Jurkat, Clone E6-1 (cell line): ENCODE measurements around the gene CEP164.

ENCODE experiments used
- DNase-seq: peaks from one replicate; pipeline ENCODE4 v3.0.0-alpha.2; 2011; ENCODE audit warnings: low read depth, low spot score
- H3K4me3 ChIP-seq: 2 replicates; pipeline ENCODE4 v1.5.1; 2011; ENCODE audit warnings: mild to moderate bottlenecking, low read length, control low read depth, moderate library complexity

The CEP164 gene

GRCh38 chr11:117345039-117345438, 17.4 kb downstream of the CEP164 start:
- DNase-seq = no peak
- H3K4me3 ChIP-seq = no peak overlapping the region

- no peak overlapping the region for H3K4me3 ChIP-seq
- no peak for DNase-seq
Measured at GRCh38 chr11:117354550-117354949, 26.9 kb downstream of the CEP164 start.

DNA sequence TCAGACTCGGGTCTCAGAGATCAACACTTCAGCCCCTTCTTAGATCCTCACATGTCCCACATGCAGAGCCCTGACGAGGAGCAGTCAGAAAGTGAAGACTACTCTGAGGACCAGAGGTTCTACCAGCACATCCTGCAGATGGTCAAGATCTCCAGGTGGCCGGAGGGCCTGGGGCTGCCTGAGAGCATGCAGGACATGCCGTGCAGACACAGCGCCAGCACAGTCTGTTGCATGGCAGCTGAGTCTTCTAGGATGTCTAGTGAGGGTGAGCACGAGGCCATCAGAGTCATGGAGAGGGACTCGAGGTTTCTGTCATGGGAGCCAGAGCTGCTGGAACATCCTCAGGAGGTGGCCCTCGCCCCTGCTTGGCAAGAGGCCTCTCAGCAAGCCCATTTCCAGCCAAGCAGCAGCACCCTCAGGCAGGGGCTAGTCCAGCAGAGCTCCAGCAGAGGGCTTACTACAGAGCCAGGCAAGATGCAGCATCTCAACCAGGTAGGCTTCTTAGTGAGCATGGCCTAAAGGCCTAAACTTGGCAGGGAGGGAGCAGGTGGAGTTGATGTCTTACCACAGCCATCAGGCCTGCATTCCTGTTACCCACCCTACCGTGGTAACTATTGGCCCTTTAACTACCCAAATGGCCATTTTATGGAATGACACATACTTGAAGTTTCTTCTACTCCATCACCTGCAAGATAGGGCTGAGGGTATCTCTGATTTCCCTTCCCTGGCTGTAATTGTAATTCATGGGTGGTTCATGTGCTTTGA, 28.7 kb downstream of the CEP164 start:
- no peak overlapping the region for H3K4me3 ChIP-seq
- DNase-seq = no peak

DNA sequence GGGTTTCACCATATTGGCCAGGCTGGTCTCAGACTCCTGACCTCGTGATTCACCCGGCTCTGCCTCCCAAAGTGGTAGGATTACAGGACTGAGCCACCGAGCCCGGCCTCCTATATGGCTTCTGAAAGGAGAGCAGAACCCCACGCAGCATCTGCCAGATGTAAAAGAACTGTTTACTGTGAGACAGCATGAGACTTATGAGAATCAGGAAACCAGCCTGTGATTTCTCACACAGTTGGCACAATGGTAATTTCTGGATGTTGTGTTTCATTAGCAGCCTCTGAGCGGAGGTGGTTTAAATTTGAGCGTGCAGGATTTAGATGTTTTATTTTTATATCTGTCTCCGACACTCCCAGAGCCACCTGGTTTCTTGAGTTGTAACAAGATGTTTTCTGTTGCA, 33.8 kb downstream of the CEP164 start:
- no peak for DNase-seq
- H3K4me3 ChIP-seq = no peak overlapping the region

DNA sequence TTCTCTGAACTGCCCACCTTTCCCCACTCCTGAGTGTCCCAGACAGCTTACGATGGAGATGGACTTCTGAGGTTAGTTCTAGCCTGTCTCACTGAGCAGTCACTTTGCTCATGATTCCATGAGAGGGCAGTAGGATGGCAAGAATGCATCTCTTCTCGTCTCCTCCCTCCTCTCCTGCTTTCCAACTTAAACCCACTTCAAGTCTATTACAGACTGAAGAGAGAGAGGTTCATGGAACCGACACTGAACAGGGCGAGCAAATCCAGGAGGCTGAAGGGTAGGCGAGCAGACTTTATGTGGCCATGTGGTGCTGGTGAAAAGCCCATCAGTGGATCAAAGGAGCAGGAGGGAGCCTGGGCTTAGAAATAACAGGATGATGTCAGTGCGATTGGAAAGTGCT, 38.6 kb downstream of the CEP164 start:
- no peak for DNase-seq
- no peak overlapping the region for H3K4me3 ChIP-seq

GRCh38 chr11:117366875-117367274, 39.2 kb downstream of the CEP164 start:
- no peak overlapping the region for H3K4me3 ChIP-seq
- DNase-seq = no peak

DNA sequence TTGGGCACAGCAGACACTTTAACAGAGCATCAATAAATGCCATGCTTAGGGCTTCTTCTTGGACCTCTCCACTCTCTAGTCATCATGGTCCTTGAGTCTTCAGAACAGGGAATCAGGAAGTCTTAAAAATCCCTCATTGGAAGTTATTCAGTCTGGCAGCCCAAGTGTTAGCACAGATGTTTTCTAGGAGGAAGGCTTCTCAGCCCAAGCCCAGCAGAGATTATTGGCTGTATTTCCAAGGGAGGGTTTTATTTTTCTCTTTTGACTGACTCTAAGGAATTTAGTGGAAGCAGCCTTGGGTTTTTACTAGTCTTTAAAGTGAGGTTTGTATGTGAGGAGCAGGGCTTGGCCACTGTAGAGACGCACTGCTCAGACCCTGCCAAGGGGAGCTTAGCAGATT, 41.9 kb downstream of the CEP164 start:
- DNase-seq = no peak
- H3K4me3 ChIP-seq = no peak overlapping the region

- no peak for DNase-seq
- H3K4me3 ChIP-seq = no peak overlapping the region
Measured at GRCh38 chr11:117371453-117371852, 43.8 kb downstream of the CEP164 start.

GRCh38 chr11:117374316-117375055, 46.8 kb downstream of the CEP164 start:
- no peak overlapping the region for H3K4me3 ChIP-seq
- no peak for DNase-seq

- no peak for DNase-seq
Measured at GRCh38 chr11:117375960-117376359, 48.3 kb downstream of the CEP164 start.

GRCh38 chr11:117376517-117376916, 48.9 kb downstream of the CEP164 start:
- DNase-seq = no peak
- no peak overlapping the region for H3K4me3 ChIP-seq

More at GRCh38 chr11:117375960-117376359, 48.3 kb downstream of the CEP164 start:
- H3K4me3 ChIP-seq = no peak overlapping the region

DNA sequence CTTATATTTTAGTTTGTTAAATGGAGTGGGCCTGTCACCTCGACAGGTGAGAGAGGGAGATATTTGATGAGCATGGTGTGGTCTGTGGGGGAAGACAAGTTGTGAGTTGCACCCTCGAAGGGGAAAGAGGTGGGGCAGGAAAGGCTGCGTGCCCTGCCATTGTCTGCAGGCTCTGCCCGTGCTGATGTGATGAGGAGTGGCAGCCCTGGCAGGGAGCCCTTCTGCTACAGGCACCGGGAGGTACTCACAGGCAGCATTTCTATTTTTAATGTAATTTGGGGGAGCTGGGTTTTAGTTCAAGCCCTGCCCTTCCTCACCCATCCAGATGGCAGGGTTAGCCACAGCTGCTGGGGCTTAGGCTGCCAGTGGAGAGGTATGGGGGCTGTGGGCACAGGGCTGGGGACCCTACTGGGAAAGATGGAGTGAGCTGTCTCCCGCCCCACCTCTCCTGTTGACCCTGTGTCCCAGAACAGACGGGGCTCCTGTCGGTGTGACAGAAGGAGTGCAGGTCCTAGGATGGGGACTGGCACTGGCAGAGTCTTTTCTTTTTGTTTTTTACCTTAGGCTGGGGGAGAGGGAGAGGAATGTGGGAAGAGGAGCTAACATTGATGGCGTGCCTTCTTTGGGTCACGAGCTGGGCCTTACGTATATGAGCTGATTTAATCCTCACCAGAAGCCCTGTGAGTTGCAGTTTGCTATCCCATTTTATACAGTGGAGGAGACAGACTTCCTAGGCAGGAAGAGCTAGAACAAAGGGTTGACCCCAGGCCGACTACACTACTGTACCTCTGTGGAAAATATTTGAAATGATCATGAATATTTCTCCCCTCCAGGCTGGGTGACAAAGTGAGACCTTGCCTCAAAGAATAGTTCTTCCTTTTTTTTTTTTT, 51.6 kb downstream of the CEP164 start:
- H3K4me3 ChIP-seq = no peak overlapping the region
- no peak for DNase-seq

DNA sequence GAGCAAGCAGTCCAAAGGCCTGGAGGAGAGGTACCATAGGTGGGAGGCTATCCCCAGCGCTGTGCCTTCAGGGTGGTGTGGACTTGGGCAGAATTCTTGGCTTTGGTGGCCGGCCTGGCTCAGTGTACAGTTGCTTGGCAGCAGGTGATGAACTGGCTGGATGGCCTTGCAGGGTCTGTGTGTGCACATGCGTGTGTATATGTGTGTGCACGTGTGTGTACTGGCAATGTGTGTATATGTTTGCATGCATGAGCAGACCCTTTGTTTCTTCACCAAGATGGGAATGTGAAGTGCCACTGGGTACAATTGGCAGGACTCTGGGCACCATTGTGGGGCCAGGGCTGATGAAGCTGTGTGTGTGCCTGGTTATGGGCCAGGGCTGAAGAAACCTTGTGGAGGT, 53.0 kb downstream of the CEP164 start:
- no peak for DNase-seq
- no peak overlapping the region for H3K4me3 ChIP-seq

- H3K4me3 ChIP-seq = no peak overlapping the region
- no peak for DNase-seq
Measured at GRCh38 chr11:117381481-117382387, 54.1 kb downstream of the CEP164 start.

DNA sequence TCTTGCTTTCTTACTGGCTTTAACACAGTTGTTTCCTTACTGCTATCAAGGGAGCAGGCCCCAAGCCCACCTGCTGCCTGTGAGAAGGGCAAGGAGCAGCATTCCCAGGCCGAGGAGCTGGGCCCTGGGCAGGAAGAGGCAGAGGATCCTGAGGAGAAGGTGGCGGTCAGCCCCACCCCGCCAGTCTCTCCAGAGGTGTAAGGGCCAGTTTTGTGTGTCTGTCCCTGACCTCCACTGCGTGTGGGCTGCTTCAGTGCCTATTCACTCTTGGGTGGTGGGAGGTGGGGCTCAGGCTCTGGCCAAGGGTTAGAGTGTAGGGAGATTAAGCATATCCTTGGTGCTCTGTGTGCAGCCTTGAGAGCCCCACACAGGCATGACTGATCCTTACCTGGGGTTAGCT, 55.1 kb downstream of the CEP164 start:
- no peak overlapping the region for H3K4me3 ChIP-seq

GRCh38 chr11:117384045-117384444, 56.4 kb downstream of the CEP164 start:
- no peak for DNase-seq
- no peak overlapping the region for H3K4me3 ChIP-seq

More for the DNA sequence above, 55.1 kb downstream of the CEP164 start:
- no peak for DNase-seq

DNA sequence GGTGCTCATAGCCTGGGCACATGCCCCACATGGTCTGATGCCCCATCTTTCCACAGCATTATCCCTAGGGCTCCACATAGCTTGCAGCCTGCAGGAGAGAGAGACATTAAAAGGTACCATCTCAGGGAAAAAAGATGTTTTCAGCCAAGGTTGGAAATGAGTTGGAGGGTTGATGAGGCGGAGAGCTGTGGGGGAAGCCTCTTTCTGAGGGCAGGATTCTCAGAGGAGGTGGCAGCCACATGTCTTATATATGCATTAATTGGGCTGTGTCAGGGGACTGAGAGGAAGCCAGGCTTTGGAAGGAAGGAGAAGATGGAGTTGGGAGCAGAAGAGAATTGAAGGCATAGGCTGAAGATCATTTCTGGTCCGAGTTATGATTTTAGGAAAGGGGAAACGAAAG, 57.8 kb downstream of the CEP164 start:
- DNase-seq = no peak
- no peak overlapping the region for H3K4me3 ChIP-seq

- no peak for DNase-seq
- no peak overlapping the region for H3K4me3 ChIP-seq
Measured at GRCh38 chr11:117385906-117386305, 58.3 kb downstream of the CEP164 start.
